Thymus (tissue), 11 donors: ENCODE results near the gene NIPSNAP3A. TPM values are rescaled to one million over a fixed set of nuclear protein-coding genes. Genes with fewer than 3 reads are reported as not detected.

Source experiments
- DNase-seq, 9 donors: peaks; one replicate each; pipeline ENCODE4 v3.0.0-alpha.2; 2013; ENCODE audit warnings: low spot score in 9 of 9, low read depth in 6 of 9, missing footprints in 1 of 9
- H3K27ac ChIP-seq, 2 donors: one replicate each; pipeline ENCODE4 v1.5.1; 2013; ENCODE audit warnings: control low read depth in 1 of 2, low read depth in 1 of 2, low read length in 1 of 2, mild to moderate bottlenecking in 1 of 2, moderate library complexity in 1 of 2
- H3K27me3 ChIP-seq, 2 donors: one replicate each; pipeline ENCODE4 v1.5.1; 2013; ENCODE audit warnings: low read length in 1 of 2; ENCODE audit not compliant: control insufficient read depth in 2 of 2, insufficient read depth in 1 of 2
- H3K36me3 ChIP-seq, 2 donors: one replicate each; pipeline ENCODE4 v1.5.1; 2013; ENCODE audit warnings: low read length in 1 of 2, mild to moderate bottlenecking in 1 of 2, moderate library complexity in 1 of 2; ENCODE audit not compliant: control insufficient read depth in 2 of 2, insufficient read depth in 2 of 2
- H3K4me1 ChIP-seq, 2 donors: one replicate each; pipeline ENCODE4 v1.5.1; 2013; ENCODE audit warnings: low read length in 2 of 2; ENCODE audit not compliant: control insufficient read depth in 2 of 2, insufficient read depth in 2 of 2
- H3K4me3 ChIP-seq, 2 donors: one replicate each; pipeline ENCODE4 v1.5.1; 2013; ENCODE audit warnings: low read length in 2 of 2, control low read depth in 1 of 2, mild to moderate bottlenecking in 1 of 2
- H3K9me3 ChIP-seq, 2 donors: one replicate each; pipeline ENCODE4 v1.5.1; 2013; ENCODE audit warnings: low read length in 1 of 2, mild to moderate bottlenecking in 1 of 2; ENCODE audit not compliant: control insufficient read depth in 2 of 2, insufficient read depth in 1 of 2
- WGBS: extraction: QIAGEN DNeasy Blood & Tissue Kit; methylation state at CpG from one replicate; pipeline ENCODE4 v1.1.7; 2013; 5-methylcytosine and 5-hydroxymethylcytosine counted together
- polyA plus RNA-seq: library from polyadenylated mRNA; stranded (reverse); fragments of 200-250 nt; gene quantifications from one replicate; pipeline ENCODE4 v1.2.3, GENCODE V29; 2013
- total RNA-seq: library from RNA; stranded (reverse); fragments of 120-200 nt; gene quantifications from one replicate; pipeline ENCODE4 v1.2.4, GENCODE V29; 2013
- donor health status: healthy.

NIPSNAP3A gene
- total and polyA plus RNA-seq, 2 donors = 25.1 to 40.9 TPM

GRCh38 chr9:104794070-104794469 lies 46.6 kb downstream of the NIPSNAP3A start:
- WGBS = over 99% methylated on average over 2 of the region's 2 CpGs
- peaks cover 60 to 74% of the 10 kb centered on the region in 2 donors for H3K36me3 ChIP-seq

GRCh38 chr9:104795082-104795481 lies 47.6 kb downstream of the NIPSNAP3A start:
- H3K27ac ChIP-seq = no peak overlapping the region
- no peaks in the 10 kb centered on the region for H3K4me1 ChIP-seq
- no peaks in the 10 kb centered on the region for H3K27me3 ChIP-seq
- peaks cover 65 to 75% of the 10 kb centered on the region in 2 donors for H3K36me3 ChIP-seq
- no peak for DNase-seq
- H3K9me3 ChIP-seq = no peaks in the 10 kb centered on the region
- WGBS = 96% methylated on average over 1 of the region's 1 CpG
- H3K4me3 ChIP-seq = no peak overlapping the region

More at GRCh38 chr9:104794070-104794469, 46.6 kb downstream of the NIPSNAP3A start:
- H3K4me3 ChIP-seq = no peak overlapping the region
- H3K9me3 ChIP-seq = no peaks in the 10 kb centered on the region
- H3K27ac ChIP-seq = no peak overlapping the region
- no peaks in the 10 kb centered on the region for H3K27me3 ChIP-seq
- H3K4me1 ChIP-seq = no peaks in the 10 kb centered on the region
- DNase-seq = peak in 1 of 9 donors; percentile 12

GRCh38 chr9:104795857-104796256 lies 48.4 kb downstream of the NIPSNAP3A start:
- Histone ChIP-seq H3K36me3 (peaks cover 73 to 75% of the 10 kb centered on the region in 2 donors), H3K27me3 (no peaks in the 10 kb centered on the region), H3K9me3 (no peaks in the 10 kb centered on the region), H3K4me3 (no peak overlapping the region), H3K4me1 (no peaks in the 10 kb centered on the region), H3K27ac (no peak overlapping the region)
- WGBS = over 99% methylated on average over 3 of the region's 3 CpGs
- DNase-seq = no peak

- no peak overlapping the region for H3K4me3 ChIP-seq
- H3K27me3 ChIP-seq = no peaks in the 10 kb centered on the region
- no peak overlapping the region for H3K27ac ChIP-seq
- no peak for DNase-seq
- H3K36me3 ChIP-seq = peaks cover 73 to 76% of the 10 kb centered on the region in 2 donors
- H3K9me3 ChIP-seq = no peaks in the 10 kb centered on the region
- H3K4me1 ChIP-seq = no peaks in the 10 kb centered on the region
- WGBS = 98% methylated on average over 5 of the region's 5 CpGs
These were observed 50.9 kb downstream of the NIPSNAP3A start for GRCh38 chr9:104798209-104798995.

- Histone ChIP-seq H3K27me3 (no peaks in the 10 kb centered on the region), H3K4me3 (no peak overlapping the region), H3K9me3 (no peaks in the 10 kb centered on the region), H3K4me1 (no peaks in the 10 kb centered on the region), H3K36me3 (peaks cover 73 to 78% of the 10 kb centered on the region in 2 donors), H3K27ac (no peak overlapping the region)
- 97% methylated on average over 7 of the region's 7 CpGs for WGBS
- no peak for DNase-seq
These were observed 52.7 kb downstream of the NIPSNAP3A start for GRCh38 chr9:104800068-104800785.

GRCh38 chr9:104802110-104802509 lies 54.6 kb downstream of the NIPSNAP3A start:
- no peaks in the 10 kb centered on the region for H3K27me3 ChIP-seq
- WGBS = 97% methylated on average over 5 of the region's 5 CpGs
- H3K36me3 ChIP-seq = peaks cover 68 to 83% of the 10 kb centered on the region in 2 donors

GRCh38 chr9:104802906-104803305 lies 55.4 kb downstream of the NIPSNAP3A start:
- Histone ChIP-seq H3K4me3 (no peak overlapping the region), H3K9me3 (no peaks in the 10 kb centered on the region), H3K4me1 (no peaks in the 10 kb centered on the region), H3K36me3 (peaks cover 65 to 81% of the 10 kb centered on the region in 2 donors), H3K27ac (no peak overlapping the region), H3K27me3 (no peaks in the 10 kb centered on the region)
- WGBS = 91% methylated on average over 2 of the region's 2 CpGs
- no peak for DNase-seq

More at GRCh38 chr9:104802110-104802509, 54.6 kb downstream of the NIPSNAP3A start:
- no peaks in the 10 kb centered on the region for H3K4me1 ChIP-seq
- DNase-seq = no peak
- H3K4me3 ChIP-seq = no peak overlapping the region
- H3K9me3 ChIP-seq = no peaks in the 10 kb centered on the region
- no peak overlapping the region for H3K27ac ChIP-seq

GRCh38 chr9:104805441-104805840 lies 58.0 kb downstream of the NIPSNAP3A start:
- DNase-seq = no peak
- H3K27me3 ChIP-seq = no peaks in the 10 kb centered on the region
- H3K36me3 ChIP-seq = peaks cover 66 to 75% of the 10 kb centered on the region in 2 donors
- no peak overlapping the region for H3K4me3 ChIP-seq
- WGBS = 99% methylated on average over 2 of the region's 2 CpGs
- no peaks in the 10 kb centered on the region for H3K4me1 ChIP-seq
- no peak overlapping the region for H3K27ac ChIP-seq
- no peaks in the 10 kb centered on the region for H3K9me3 ChIP-seq

GRCh38 chr9:104808035-104808614 lies 60.6 kb downstream of the NIPSNAP3A start:
- WGBS = 95% methylated on average over 3 of the region's 3 CpGs
- Histone ChIP-seq H3K4me1 (no peaks in the 10 kb centered on the region), H3K27me3 (no peaks in the 10 kb centered on the region), H3K36me3 (peaks cover 63 to 71% of the 10 kb centered on the region in 2 donors), H3K27ac (no peak overlapping the region), H3K9me3 (no peaks in the 10 kb centered on the region), H3K4me3 (no peak overlapping the region)
- no peak for DNase-seq
